Measurements from ENCODE around the gene CCSER2. TPM values are rescaled to one million over a fixed set of nuclear protein-coding genes. Genes with fewer than 3 reads are reported as not detected.
"Not testable (repeated sequence)": the region's sequence is repeated elsewhere in the genome, so short reads cannot be mapped to it uniquely, and the experiment has no call there.

The CCSER2 gene
- total RNA-seq, 5 donors from 2014 or later (not counting 1 experiment from before 2014, with no cell fraction given) = 109 to 137 (median 115) TPM

DNA sequence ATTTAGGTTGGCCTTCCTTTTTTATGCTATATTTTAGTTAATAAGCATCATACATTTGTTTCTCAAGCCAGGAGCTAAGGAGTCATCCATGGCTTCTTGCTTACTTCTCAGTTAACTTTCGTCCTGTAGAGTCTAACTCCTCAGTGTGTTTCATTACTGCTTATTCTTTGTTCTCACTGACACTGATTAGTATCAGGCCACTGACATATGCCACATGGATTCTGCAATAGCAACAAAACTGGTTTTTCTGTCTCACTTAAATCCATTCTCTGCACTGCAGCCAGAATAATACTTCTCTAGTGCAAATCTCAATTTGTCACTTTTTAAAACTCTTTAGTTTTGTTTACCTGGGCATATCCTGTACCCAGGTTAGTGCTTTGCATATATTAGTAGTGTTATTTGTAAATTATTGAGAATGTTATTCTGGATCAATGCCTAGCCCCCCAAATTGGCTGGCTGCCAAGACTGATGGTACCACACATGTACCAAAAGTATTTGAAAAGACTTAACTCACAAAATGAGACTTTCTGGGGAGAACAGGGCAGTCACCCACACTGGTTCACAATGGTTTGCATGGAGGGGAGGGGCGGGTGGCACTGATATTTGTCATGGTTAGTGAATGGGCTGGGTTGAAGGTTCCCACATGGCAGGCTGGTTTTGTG lies 79.1 kb downstream of the CCSER2 start:
- H3K27ac Mint-ChIP-seq = peak overlapping the region in 1 of 2 donors; percentile 25
- CTCF ChIA-PET = no interaction called here
- 100% methylated on average over 1 of the region's 2 CpGs for WGBS (ENCODE audit: insufficient coverage)

DNA sequence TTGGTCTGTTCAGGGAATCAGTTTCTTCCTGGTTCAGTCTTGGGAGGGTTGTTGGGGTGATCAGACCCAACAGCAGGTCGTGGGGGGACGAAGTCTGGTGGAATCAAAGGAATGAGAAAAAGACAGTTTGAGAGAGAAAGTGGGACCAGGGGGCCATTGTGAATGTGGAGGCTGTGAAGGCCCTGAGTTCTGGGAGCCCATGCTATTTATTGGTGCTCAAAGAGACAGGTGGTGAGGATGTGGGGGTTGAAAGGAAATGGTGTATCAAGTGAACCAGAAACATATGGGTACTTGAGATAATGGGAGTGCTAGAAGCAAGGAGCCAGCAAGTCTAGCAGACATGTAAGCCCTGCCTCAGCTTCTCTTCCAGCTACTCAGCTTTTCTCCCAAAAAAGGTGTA lies 84.1 kb downstream of the CCSER2 start:
- peaks cover 18 to 70% (median 57%) of the 10 kb centered on the region in 3 donors for H3K4me1 Mint-ChIP-seq
- WGBS (ENCODE audit: insufficient coverage) = 94% methylated on average over 2 of the region's 2 CpGs
- POLR2A ChIA-PET = interaction anchor here (0.6 kb wide), 2 partner anchors 89 to 140 kb away, joined by 3 read pairs; no protein-coding TSS in a partner anchor
- no peak overlapping the region for H3K4me3 ChIP-seq (ENCODE audit: control insufficient read depth in 1 of 2, extremely low read depth in 1 of 2, low read length in 1 of 2)
- ATAC-seq (replicated peaks in 1 of 4) (no peak), DNase-seq (no peak)
- H3K9me3 ChIP-seq = peaks cover 6% of the 10 kb centered on the region
- CTCF ChIA-PET = no interaction called here
- H3K4me3 Mint-ChIP-seq = no peak overlapping the region
- no peaks in the 10 kb centered on the region for H3K27me3 Mint-ChIP-seq
- peaks cover 25 to 52% (median 30%) of the 10 kb centered on the region in 3 donors for H3K9me3 Mint-ChIP-seq
- no peaks in the 10 kb centered on the region for H3K27me3 ChIP-seq (replicated peaks in 1 of 2; ENCODE audit: control insufficient read depth in 2 of 2, extremely low read depth in 1 of 2, insufficient read depth in 2 of 2, low read length in 1 of 2)
- H3K36me3 Mint-ChIP-seq = peaks cover 79% of the 10 kb centered on the region
- H3K4me1 ChIP-seq (ENCODE audit: control insufficient read depth in 1 of 2, extremely low read depth in 1 of 2, insufficient read depth in 2 of 2, low read length in 2 of 2) = peaks cover 0 to 10% of the 10 kb centered on the region in 2 experiments
- peaks cover 5 to 15% of the 10 kb centered on the region in 2 donors for H3K36me3 ChIP-seq (ENCODE audit: control insufficient read depth in 2 of 2, extremely low read depth in 1 of 2, insufficient read depth in 1 of 2, low read length in 1 of 2)
- no peak overlapping the region for H3K27ac Mint-ChIP-seq
- H3K27ac ChIP-seq (ENCODE audit: low read length) = no peak overlapping the region

More for the DNA sequence above, 79.1 kb downstream of the CCSER2 start:
- H3K4me3 ChIP-seq (ENCODE audit: control insufficient read depth in 1 of 2, extremely low read depth in 1 of 2, low read length in 1 of 2) = no peak overlapping the region
- Mint-ChIP-seq H3K9me3 (peaks cover 7 to 28% (median 14%) of the 10 kb centered on the region in 3 donors), H3K36me3 (peaks cover 77% of the 10 kb centered on the region), H3K4me1 (peaks cover 35 to 79% (median 72%) of the 10 kb centered on the region in 3 donors), H3K27me3 (no peaks in the 10 kb centered on the region), H3K4me3 (no peak overlapping the region)
- no peaks in the 10 kb centered on the region for H3K4me1 ChIP-seq (ENCODE audit: control insufficient read depth in 1 of 2, extremely low read depth in 1 of 2, insufficient read depth in 2 of 2, low read length in 2 of 2)
- DNase-seq = no peak
- peaks cover 2% of the 10 kb centered on the region for H3K9me3 ChIP-seq
- no peak for ATAC-seq (replicated peaks in 1 of 4)
- POLR2A ChIA-PET = no interaction called here
- H3K27me3 ChIP-seq (replicated peaks in 1 of 2; ENCODE audit: control insufficient read depth in 2 of 2, extremely low read depth in 1 of 2, insufficient read depth in 2 of 2, low read length in 1 of 2) = no peaks in the 10 kb centered on the region
- peaks cover 0 to 6% of the 10 kb centered on the region in 2 donors for H3K36me3 ChIP-seq (ENCODE audit: control insufficient read depth in 2 of 2, extremely low read depth in 1 of 2, insufficient read depth in 1 of 2, low read length in 1 of 2)
- no peak overlapping the region for H3K27ac ChIP-seq (ENCODE audit: low read length)

DNA sequence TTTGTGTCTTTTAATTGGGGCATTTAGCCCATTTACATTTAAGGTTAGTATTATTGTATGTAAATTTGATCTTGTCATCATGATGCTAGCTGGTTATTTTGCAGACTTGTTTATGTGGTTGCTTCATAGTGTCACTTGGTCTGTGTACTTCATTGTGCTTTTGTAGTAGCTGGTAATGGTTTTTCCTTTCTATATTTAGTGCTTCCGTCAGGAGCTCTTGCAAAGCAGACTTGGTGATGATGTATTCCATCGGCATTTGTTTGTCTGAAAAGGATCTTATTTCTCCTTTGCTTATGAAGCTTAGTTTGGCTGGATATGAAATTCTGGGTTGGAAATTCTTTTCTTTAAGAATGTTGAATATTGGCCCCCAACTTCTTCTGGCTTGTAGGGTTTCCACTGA lies 85.7 kb downstream of the CCSER2 start:
- Histone ChIP-seq H3K4me1 (ENCODE audit: control insufficient read depth in 1 of 2, extremely low read depth in 1 of 2, insufficient read depth in 2 of 2, low read length in 2 of 2) (peaks cover 0 to 10% of the 10 kb centered on the region in 2 experiments), H3K36me3 (ENCODE audit: control insufficient read depth in 2 of 2, extremely low read depth in 1 of 2, insufficient read depth in 1 of 2, low read length in 1 of 2) (peaks cover 12 to 26% of the 10 kb centered on the region in 2 donors)
- H3K27me3 Mint-ChIP-seq; ATAC-seq (replicated peaks in 1 of 4); H3K4me3 Mint-ChIP-seq; H3K9me3 ChIP-seq; H3K4me3 ChIP-seq (ENCODE audit: control insufficient read depth in 1 of 2, extremely low read depth in 1 of 2, low read length in 1 of 2); H3K27ac Mint-ChIP-seq; DNase-seq; H3K27ac ChIP-seq (ENCODE audit: low read length); H3K27me3 ChIP-seq (replicated peaks in 1 of 2; ENCODE audit: control insufficient read depth in 2 of 2, extremely low read depth in 1 of 2, insufficient read depth in 2 of 2, low read length in 1 of 2): not testable (repeated sequence)
- H3K36me3 Mint-ChIP-seq = peaks cover 81% of the 10 kb centered on the region
- ChIA-PET POLR2A (interaction anchor here (0.5 to 0.7 kb wide), 3 partner anchors 9 to 80 kb away, joined by 4 to 7 read pairs (median 4); no protein-coding TSS in a partner anchor), CTCF (interaction anchor here (0.8 to 1.1 kb wide), 2 partner anchors 16 to 17 kb away, joined by 4 read pairs; no protein-coding TSS in a partner anchor)
- H3K9me3 Mint-ChIP-seq = peaks cover 25 to 49% (median 30%) of the 10 kb centered on the region in 3 donors
- WGBS (ENCODE audit: insufficient coverage) = no CpG with 5 or more reads among the region's 2 CpGs
- peaks cover 16 to 63% (median 52%) of the 10 kb centered on the region in 3 donors for H3K4me1 Mint-ChIP-seq

DNA sequence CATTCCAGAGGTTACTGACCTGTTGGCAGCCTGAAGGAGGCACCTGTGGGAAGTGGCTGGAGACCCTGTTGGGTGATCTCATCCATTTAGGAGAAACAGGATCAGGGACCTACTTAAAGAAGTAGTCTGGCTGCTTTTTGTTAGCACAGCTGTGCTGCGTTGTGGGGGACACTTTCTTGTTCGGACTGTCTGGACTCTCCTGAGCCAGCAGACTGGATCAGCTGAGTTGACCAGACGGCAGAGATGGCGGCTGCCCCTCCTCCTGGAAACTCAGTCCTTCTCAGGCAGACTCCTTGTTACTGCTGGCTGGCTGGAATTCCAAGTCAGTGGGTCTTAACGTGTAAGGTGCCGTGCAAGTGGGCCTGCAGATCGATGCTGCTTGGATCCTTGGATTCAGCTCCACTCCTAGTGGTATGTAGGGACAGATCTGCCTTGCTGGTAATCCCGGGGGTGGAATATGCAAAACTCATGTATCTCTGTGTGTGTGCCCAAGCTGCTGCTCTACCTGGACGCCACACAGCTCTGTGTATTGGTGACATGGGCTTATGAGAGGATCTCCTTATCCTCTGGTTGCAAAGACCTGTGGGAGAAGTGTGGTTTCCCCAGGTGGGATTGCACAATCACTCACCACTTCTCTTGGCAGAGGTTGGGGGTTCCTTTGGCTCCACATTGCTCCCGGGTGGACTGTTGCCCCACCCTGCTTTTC lies 87.3 kb downstream of the CCSER2 start:
- Mint-ChIP-seq H3K4me1 (peaks cover 16 to 62% (median 47%) of the 10 kb centered on the region in 3 donors), H3K27me3 (no peaks in the 10 kb centered on the region), H3K4me3 (no peak overlapping the region), H3K27ac (no peak overlapping the region), H3K9me3 (peaks cover 21 to 51% (median 26%) of the 10 kb centered on the region in 3 donors), H3K36me3 (peaks cover 84% of the 10 kb centered on the region)
- H3K4me1 ChIP-seq (ENCODE audit: control insufficient read depth in 1 of 2, extremely low read depth in 1 of 2, insufficient read depth in 2 of 2, low read length in 2 of 2) = peaks cover 0 to 10% of the 10 kb centered on the region in 2 experiments
- H3K27ac ChIP-seq (ENCODE audit: low read length) = no peak overlapping the region
- H3K27me3 ChIP-seq (replicated peaks in 1 of 2; ENCODE audit: control insufficient read depth in 2 of 2, extremely low read depth in 1 of 2, insufficient read depth in 2 of 2, low read length in 1 of 2) = no peaks in the 10 kb centered on the region
- ATAC-seq (replicated peaks in 1 of 4) (no peak), DNase-seq (no peak)
- 100% methylated on average over 8 of the region's 10 CpGs for WGBS (ENCODE audit: insufficient coverage)
- no peak overlapping the region for H3K4me3 ChIP-seq (ENCODE audit: control insufficient read depth in 1 of 2, extremely low read depth in 1 of 2, low read length in 1 of 2)
- CTCF ChIA-PET = no interaction called here
- H3K36me3 ChIP-seq (ENCODE audit: control insufficient read depth in 2 of 2, extremely low read depth in 1 of 2, insufficient read depth in 1 of 2, low read length in 1 of 2) = peaks cover 12 to 33% of the 10 kb centered on the region in 2 donors
- peaks cover 9% of the 10 kb centered on the region for H3K9me3 ChIP-seq
- POLR2A ChIA-PET = interaction anchor here in 1 of 2 donors (0.6 kb wide), 1 partner anchor 12 kb away, joined by 3 read pairs; no protein-coding TSS in a partner anchor

DNA sequence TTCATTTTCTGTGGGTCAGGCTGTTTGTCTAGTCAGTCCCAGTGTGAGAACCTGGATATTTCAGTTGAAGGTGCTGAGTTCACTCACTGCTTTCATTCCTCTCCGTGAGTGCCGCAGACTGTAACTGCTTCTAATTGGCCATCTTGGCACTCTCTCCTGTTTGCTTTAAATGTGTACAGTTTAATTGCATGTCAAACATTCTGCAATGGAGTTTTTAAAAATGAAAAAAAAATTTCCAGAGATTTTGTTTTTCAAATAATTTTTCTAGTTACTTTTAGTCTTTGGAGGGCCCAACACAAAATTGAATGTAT lies 87.8 kb downstream of the CCSER2 start:
- Mint-ChIP-seq H3K4me1 (peaks cover 21 to 61% (median 46%) of the 10 kb centered on the region in 3 donors), H3K36me3 (peaks cover 85% of the 10 kb centered on the region), H3K9me3 (peaks cover 24 to 51% (median 26%) of the 10 kb centered on the region in 3 donors), H3K27ac (no peak overlapping the region), H3K4me3 (no peak overlapping the region), H3K27me3 (no peaks in the 10 kb centered on the region)
- peaks cover 12 to 36% of the 10 kb centered on the region in 2 donors for H3K36me3 ChIP-seq (ENCODE audit: control insufficient read depth in 2 of 2, extremely low read depth in 1 of 2, insufficient read depth in 1 of 2, low read length in 1 of 2)
- peaks cover 9% of the 10 kb centered on the region for H3K9me3 ChIP-seq
- H3K4me3 ChIP-seq (ENCODE audit: control insufficient read depth in 1 of 2, extremely low read depth in 1 of 2, low read length in 1 of 2) = no peak overlapping the region
- ATAC-seq (replicated peaks in 1 of 4) (no peak), DNase-seq (no peak)
- ChIA-PET POLR2A (no interaction called here), CTCF (no interaction called here)
- no peak overlapping the region for H3K27ac ChIP-seq (ENCODE audit: low read length)
- H3K4me1 ChIP-seq (ENCODE audit: control insufficient read depth in 1 of 2, extremely low read depth in 1 of 2, insufficient read depth in 2 of 2, low read length in 2 of 2) = peaks cover 0 to 10% of the 10 kb centered on the region in 2 experiments
- no CpG with 5 or more reads among the region's 2 CpGs for WGBS (ENCODE audit: insufficient coverage)
- H3K27me3 ChIP-seq (replicated peaks in 1 of 2; ENCODE audit: control insufficient read depth in 2 of 2, extremely low read depth in 1 of 2, insufficient read depth in 2 of 2, low read length in 1 of 2) = no peaks in the 10 kb centered on the region

DNA sequence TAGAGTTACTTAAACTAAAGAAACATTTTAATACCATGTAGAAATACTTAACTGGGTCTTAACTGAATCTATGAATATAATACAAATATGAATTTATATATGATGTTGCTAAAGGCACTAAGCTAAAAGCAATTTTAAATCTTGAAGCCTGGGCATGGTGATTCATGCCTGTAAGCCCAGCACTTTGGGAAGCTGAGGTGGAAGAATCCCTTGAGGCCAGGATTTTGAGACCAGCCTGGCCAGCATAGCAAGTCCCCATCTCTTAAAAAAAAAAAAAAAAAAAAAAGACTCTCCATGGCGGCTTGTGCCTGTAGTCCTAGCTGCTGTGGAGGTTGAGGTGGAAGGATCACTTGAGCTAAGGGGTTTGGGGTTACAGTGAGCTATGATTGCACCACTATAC lies 95.3 kb downstream of the CCSER2 start:
- H3K27ac Mint-ChIP-seq = peak overlapping the region in 1 of 2 donors; percentile 46
- no peaks in the 10 kb centered on the region for H3K27me3 ChIP-seq (replicated peaks in 1 of 2; ENCODE audit: control insufficient read depth in 2 of 2, extremely low read depth in 1 of 2, insufficient read depth in 2 of 2, low read length in 1 of 2)
- ATAC-seq (replicated peaks in 1 of 4) = no peak

More for the DNA sequence above, 95.3 kb downstream of the CCSER2 start:
- Mint-ChIP-seq H3K4me1 (peaks cover 52 to 61% (median 54%) of the 10 kb centered on the region in 3 donors), H3K27me3 (no peaks in the 10 kb centered on the region), H3K9me3 (peaks cover 0 to 19% (median 6%) of the 10 kb centered on the region in 3 donors), H3K4me3 (no peak overlapping the region), H3K36me3 (peaks cover 53% of the 10 kb centered on the region)
- peaks cover 12 to 22% of the 10 kb centered on the region in 2 experiments for H3K4me1 ChIP-seq (ENCODE audit: control insufficient read depth in 1 of 2, extremely low read depth in 1 of 2, insufficient read depth in 2 of 2, low read length in 2 of 2)
- DNase-seq = no peak
- H3K4me3 ChIP-seq (ENCODE audit: control insufficient read depth in 1 of 2, extremely low read depth in 1 of 2, low read length in 1 of 2) = no peak overlapping the region
- WGBS (ENCODE audit: insufficient coverage) = no CpG with 5 or more reads among the region's 1 CpG
- POLR2A ChIA-PET = interaction anchor here in 1 of 2 donors (0.6 to 1.6 kb wide), 3 partner anchors 10 to 78 kb away, joined by 4 to 7 read pairs (median 6); no protein-coding TSS in a partner anchor
- peaks cover 5% of the 10 kb centered on the region for H3K9me3 ChIP-seq
- no peak overlapping the region for H3K27ac ChIP-seq (ENCODE audit: low read length)
- peaks cover 3 to 40% of the 10 kb centered on the region in 2 donors for H3K36me3 ChIP-seq (ENCODE audit: control insufficient read depth in 2 of 2, extremely low read depth in 1 of 2, insufficient read depth in 1 of 2, low read length in 1 of 2)
- CTCF ChIA-PET = no interaction called here

Measured in T-cell (primary cell).